Measurements from ENCODE around the gene RCSD1. TPM values are rescaled to one million over a fixed set of nuclear protein-coding genes. Genes with fewer than 3 reads are reported as not detected.
"Not testable (repeated sequence)": the region's sequence is repeated elsewhere in the genome, so short reads cannot be mapped to it uniquely, and the experiment has no call there.

RCSD1 gene
- total RNA-seq, 1 donor from 2014 or later, result 2.3 TPM

- Mint-ChIP-seq H3K4me3 (no peak overlapping the region), H3K27ac (ENCODE audit: unreplicated experiment) (no peak overlapping the region), H3K27me3 (ENCODE audit: low read depth) (no peaks in the 10 kb centered on the region), H3K4me1 (no peaks in the 10 kb centered on the region), H3K36me3 (ENCODE audit: low read depth) (peaks cover 24% of the 10 kb centered on the region), H3K9me3 (peaks cover 4% of the 10 kb centered on the region)
- DNase-seq (ENCODE audit: low read depth, low spot score), result no peak
- no peak for TF ChIP-seq CTCF (conservative IDR thresholded peaks at IDR 0.05)
These were observed 104.2 kb downstream of the RCSD1 start for GRCh38 chr1:167734227-167734626.

- Mint-ChIP-seq H3K9me3 (peaks cover 4% of the 10 kb centered on the region), H3K4me3 (no peak overlapping the region), H3K36me3 (ENCODE audit: low read depth) (peaks cover 27% of the 10 kb centered on the region), H3K27ac (ENCODE audit: unreplicated experiment) (no peak overlapping the region), H3K27me3 (ENCODE audit: low read depth) (no peaks in the 10 kb centered on the region), H3K4me1 (peaks cover 4% of the 10 kb centered on the region)
- DNase-seq (ENCODE audit: low read depth, low spot score), result no peak
- no peak for TF ChIP-seq CTCF (conservative IDR thresholded peaks at IDR 0.05)
These were observed 104.8 kb downstream of the RCSD1 start for GRCh38 chr1:167734841-167735240.

- H3K4me1 Mint-ChIP-seq, result peaks cover 12% of the 10 kb centered on the region
- no peak overlapping the region for H3K4me3 Mint-ChIP-seq
- H3K36me3 Mint-ChIP-seq (ENCODE audit: low read depth), result peaks cover 28% of the 10 kb centered on the region
These were observed 107.1 kb downstream of the RCSD1 start for GRCh38 chr1:167737169-167737568.

GRCh38 chr1:167738158-167738557, 108.1 kb downstream of the RCSD1 start:
- DNase-seq (ENCODE audit: low read depth, low spot score), result no peak
- Mint-ChIP-seq H3K27me3 (ENCODE audit: low read depth) (no peaks in the 10 kb centered on the region), H3K9me3 (peaks cover 4% of the 10 kb centered on the region), H3K4me1 (peaks cover 19% of the 10 kb centered on the region), H3K4me3 (no peak overlapping the region), H3K27ac (ENCODE audit: unreplicated experiment) (no peak overlapping the region), H3K36me3 (ENCODE audit: low read depth) (peaks cover 24% of the 10 kb centered on the region)
- no peak for TF ChIP-seq CTCF (conservative IDR thresholded peaks at IDR 0.05)

More at GRCh38 chr1:167737169-167737568, 107.1 kb downstream of the RCSD1 start:
- no peaks in the 10 kb centered on the region for H3K27me3 Mint-ChIP-seq (ENCODE audit: low read depth)
- H3K27ac Mint-ChIP-seq (ENCODE audit: unreplicated experiment), result no peak overlapping the region
- peaks cover 4% of the 10 kb centered on the region for H3K9me3 Mint-ChIP-seq
- TF ChIP-seq CTCF (conservative IDR thresholded peaks at IDR 0.05), result no peak
- no peak for DNase-seq (ENCODE audit: low read depth, low spot score)

GRCh38 chr1:167739752-167740151, 109.7 kb downstream of the RCSD1 start:
- H3K27ac Mint-ChIP-seq (ENCODE audit: unreplicated experiment), result peak overlapping the region; percentile 3
- H3K9me3 Mint-ChIP-seq, result peaks cover 4% of the 10 kb centered on the region
- no peak for DNase-seq (ENCODE audit: low read depth, low spot score)
- no peaks in the 10 kb centered on the region for H3K27me3 Mint-ChIP-seq (ENCODE audit: low read depth)
- peaks cover 25% of the 10 kb centered on the region for H3K4me1 Mint-ChIP-seq
- no peak for TF ChIP-seq CTCF (conservative IDR thresholded peaks at IDR 0.05)
- H3K4me3 Mint-ChIP-seq, result no peak overlapping the region
- peaks cover 21% of the 10 kb centered on the region for H3K36me3 Mint-ChIP-seq (ENCODE audit: low read depth)

GRCh38 chr1:167741103-167741502, 111.1 kb downstream of the RCSD1 start:
- Mint-ChIP-seq H3K4me1 (peaks cover 28% of the 10 kb centered on the region), H3K36me3 (ENCODE audit: low read depth) (peaks cover 19% of the 10 kb centered on the region)
- not testable (repeated sequence) for H3K27me3 Mint-ChIP-seq (ENCODE audit: low read depth); H3K9me3 Mint-ChIP-seq; H3K4me3 Mint-ChIP-seq; DNase-seq (ENCODE audit: low read depth, low spot score); H3K27ac Mint-ChIP-seq (ENCODE audit: unreplicated experiment)

GRCh38 chr1:167742392-167743057, 112.5 kb downstream of the RCSD1 start:
- not testable (repeated sequence) for H3K9me3 Mint-ChIP-seq; DNase-seq (ENCODE audit: low read depth, low spot score); H3K27ac Mint-ChIP-seq (ENCODE audit: unreplicated experiment); H3K27me3 Mint-ChIP-seq (ENCODE audit: low read depth); H3K4me3 Mint-ChIP-seq
- peaks cover 19% of the 10 kb centered on the region for H3K36me3 Mint-ChIP-seq (ENCODE audit: low read depth)
- peaks cover 33% of the 10 kb centered on the region for H3K4me1 Mint-ChIP-seq

Measured in neural crest cell (in vitro differentiated cells).